Cerebellar nuclear complex (tissue), 1 donor: ENCODE results near the gene HTATIP2.
"Not testable (repeated sequence)": the region's sequence is repeated elsewhere in the genome, so short reads cannot be mapped to it uniquely, and the experiment has no call there.

Experiments
- DNase-seq, 2 experiments: peaks; one replicate each; lab custom pipeline; 2025; lab: John Stamatoyannopoulos, UW

Gene HTATIP2

DNA sequence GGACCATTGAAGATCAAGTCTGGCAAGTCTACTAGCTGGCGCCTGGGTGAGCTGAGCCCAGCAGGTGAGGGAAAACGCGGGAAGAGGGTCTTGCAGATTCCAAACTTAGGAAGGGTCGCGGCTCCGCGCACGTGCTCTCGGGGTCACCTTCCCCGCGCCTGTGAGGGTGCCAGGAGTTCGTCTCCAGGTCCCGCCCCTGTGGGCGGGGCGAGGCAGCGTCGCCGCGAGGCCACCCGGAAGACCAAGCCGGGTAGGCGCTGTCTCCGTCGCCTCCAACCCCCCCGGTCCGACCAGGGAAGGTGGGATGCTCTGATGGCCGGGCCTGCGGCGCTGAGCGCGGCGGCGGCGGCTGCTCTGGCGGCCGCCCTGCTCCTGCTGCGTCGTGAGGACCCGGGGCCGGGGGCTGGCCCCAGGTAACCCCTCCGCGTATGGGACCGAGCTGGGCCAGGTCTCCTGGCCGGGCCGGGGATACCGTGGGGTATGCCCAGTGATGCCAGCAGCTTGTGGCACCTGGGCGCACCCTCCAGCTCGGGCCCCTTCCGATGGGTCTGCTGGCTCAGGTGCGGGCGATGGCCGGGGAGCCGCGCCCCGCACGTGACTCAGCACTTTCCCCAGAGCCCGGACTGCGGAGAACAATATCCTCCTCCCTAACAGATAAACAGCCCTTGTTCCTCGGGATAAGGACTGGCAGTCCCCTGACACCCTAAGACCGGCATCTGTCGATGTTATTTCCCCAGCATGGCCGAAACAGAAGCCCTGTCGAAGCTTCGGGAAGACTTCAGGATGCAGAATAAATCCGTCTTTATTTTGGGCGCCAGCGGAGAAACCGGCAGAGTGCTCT lies at the start of gene HTATIP2:
Gene HTATIP2 (plus strand): TSS at position 215 of the 841 bp plus-strand sequence. CDS start 524 bp downstream, at position 739.
- DNase-seq = no peak

GRCh38 chr11:20315800-20316199 lies 47.7 kb upstream of the HTATIP2 start:
- DNase-seq = no peak

DNA sequence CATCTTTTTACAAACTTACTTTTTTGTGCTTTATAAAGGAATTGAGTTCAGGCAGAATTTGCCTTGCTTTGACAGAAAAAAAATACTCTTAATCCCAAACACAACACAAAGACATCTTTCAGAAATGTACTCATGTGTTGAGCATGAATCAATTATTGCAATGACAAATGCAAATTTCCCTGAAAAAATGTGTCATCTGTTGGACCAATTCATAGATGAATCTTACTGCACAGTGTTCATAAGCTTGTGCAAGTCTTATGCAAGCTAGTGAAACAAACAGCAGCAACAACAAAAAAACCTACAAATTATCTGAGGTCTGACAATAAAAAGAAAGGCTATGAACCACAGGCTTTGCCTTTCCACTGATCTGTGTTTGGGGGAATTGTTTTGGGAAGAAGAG lies 42.3 kb upstream of the HTATIP2 start:
- DNase-seq = no peak

- no peak for DNase-seq
Observed at GRCh38 chr11:20327377-20327935, 36.1 kb upstream of the HTATIP2 start.

GRCh38 chr11:20336056-20336455 lies 27.5 kb upstream of the HTATIP2 start:
- no peak for DNase-seq

- DNase-seq = no peak
Observed at GRCh38 chr11:20337526-20338154, 25.9 kb upstream of the HTATIP2 start.

DNA sequence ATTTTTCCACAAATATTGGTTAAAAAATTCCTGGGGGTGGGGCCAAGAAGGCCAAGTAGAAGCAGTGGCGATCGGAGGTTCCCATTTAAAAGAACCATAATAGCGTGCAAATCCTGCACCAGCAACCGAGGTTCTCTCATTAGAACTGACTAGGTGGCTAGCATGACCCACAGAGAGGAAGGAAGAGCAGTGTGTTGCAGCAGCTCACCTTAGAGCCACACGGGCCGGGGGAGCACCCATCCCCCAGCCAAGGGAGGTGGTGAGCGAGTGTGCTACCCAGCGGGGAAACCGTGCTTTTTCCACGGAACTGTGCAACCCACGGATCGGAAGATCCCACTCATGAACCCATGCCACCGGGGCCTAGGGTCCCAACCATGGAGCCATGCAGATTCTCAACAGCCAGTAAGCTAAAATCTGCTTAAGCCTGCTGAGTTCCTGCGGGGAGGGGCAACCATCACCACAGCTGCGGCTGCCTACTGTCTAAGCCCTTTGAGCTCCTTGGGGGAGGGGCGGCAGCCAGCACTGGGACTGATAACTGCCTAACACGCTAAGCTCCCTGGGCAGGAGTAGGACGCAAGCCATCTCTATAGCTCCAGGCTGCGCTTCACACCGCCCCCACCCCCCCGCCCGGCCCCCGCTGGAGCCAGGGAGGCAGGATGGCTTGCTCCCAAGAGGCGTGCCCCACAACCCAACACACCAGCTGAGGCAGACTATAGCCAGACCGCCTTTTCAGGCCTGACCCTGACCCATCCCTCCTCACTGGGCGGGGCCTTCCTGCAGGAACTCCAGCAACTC lies 21.0 kb upstream of the HTATIP2 start:
- DNase-seq = no peak

- no peak for DNase-seq
Observed at GRCh38 chr11:20351136-20351535, 12.4 kb upstream of the HTATIP2 start.

DNA sequence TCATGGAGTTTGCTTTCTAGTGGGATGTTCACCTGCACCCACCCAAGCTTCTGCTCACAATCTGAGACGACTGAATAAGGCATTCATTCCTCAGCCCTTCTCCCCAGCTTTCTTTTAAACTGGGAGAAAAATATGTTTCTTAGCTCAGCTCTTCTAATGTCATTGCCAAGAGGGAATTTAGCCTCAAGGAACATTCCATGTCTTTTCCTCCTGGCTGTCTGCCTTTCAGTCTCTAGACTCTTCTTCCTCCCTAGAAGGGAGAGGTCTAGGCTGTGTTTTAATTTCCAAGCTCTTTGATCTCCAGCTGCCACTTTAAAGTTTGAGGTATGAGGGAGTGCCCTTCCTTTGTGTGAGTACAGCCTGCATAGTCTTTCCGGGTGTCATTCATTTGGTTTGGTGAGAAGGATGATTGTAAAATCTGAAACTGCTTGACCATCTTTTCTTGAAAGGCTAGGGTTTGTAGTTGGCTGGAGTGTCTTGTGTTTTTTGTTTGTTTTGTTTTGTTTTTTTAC lies 11.7 kb upstream of the HTATIP2 start:
- DNase-seq = no peak

DNA sequence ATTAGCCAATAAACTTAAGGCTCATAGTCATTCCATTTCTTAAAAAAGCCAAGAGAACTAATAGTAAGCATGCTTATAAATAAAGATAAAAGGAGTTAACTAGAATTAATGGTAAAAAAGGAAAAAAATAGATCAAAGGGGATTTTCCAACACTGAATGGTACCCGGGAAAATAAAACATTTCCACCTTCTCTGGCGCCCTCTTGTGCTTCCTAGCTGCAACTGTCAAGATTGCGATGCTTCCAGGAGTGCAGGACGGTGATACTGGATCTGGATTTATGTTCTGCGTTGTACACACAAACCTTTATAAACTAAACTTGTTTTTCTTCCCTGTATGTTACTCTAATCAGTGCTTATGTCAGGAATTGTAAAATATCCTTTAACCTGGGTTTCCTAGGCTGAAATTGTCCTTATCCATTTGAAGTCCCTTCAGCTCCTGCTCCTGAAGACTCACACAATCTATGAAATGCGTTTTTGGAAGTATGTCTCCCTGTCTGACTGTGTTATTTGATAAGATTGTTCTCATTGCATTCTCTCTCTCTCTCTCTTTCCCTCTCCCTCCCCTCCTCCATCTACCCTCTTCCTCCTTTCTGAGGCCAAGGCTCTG lies 9.6 kb upstream of the HTATIP2 start:
- DNase-seq = no peak

DNA sequence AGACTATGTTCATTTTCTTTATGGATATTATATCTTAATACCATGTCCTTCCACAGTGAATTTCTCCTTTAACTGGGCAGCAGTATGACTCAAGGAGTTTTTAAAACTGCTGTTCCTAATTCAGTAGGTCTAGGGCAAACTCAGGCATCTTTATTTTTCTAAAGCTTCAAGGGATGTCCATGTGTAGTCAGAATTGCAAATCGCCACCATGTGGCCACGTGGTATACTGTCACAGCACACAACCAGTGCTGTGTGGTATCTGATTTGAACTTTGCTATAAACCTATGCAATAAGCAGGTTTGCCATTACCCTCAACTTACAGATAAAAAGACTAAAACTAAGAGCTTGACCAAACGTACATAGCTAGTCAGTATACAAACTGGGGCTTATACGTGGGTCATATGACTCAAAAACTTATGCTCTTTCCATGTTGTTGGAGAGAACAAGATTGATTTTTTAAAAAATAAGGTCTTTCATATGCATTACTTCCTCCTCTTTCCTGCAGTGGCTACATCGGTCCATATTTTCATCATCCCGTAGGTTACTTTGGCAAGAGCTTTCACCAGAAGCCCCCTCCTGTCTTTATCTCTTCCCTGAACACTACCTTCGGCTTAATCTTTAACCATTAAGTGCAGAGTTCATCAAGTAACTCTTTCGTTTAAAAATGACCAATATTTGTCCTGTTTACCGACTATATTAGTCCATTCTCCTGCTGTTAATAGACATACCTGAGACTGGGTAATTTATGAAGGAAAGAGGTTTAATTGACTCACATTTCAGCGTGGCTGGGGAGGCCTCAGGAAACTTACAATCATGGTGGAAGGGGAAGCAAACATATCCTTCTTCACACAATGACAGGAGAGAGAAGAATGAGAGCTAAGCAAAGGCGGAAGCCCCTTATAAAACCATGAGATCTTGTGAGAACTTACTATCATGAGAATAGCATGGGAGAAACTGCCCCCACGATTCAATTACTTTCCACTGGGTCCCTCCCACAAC lies 8.0 kb upstream of the HTATIP2 start:
- DNase-seq = no peak

- no peak for DNase-seq
Observed at GRCh38 chr11:20357150-20357549, 6.4 kb upstream of the HTATIP2 start.

DNA sequence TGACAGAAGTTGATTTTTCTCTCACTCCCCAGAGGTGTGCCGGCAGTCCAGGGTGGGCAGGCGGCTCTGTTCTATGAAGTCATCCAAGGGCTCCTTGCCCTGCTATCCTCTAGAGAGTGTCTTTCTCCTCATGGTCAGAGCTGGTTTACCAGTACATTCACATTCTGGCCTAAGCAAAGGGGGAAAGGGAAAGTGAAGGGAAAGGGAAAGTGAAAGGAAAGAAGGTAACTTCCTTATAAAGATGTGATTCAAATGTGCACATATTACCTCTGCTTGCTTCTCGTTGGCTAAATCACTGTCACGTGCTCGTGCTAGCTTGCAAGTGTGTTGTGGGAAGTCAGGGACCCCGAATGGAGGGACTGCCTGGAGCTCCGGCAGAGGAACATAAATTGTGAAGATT lies 2.9 kb upstream of the HTATIP2 start:
- no peak for DNase-seq

GRCh38 chr11:20362481-20362880 lies 1.0 kb upstream of the HTATIP2 start:
- DNase-seq = no peak

DNA sequence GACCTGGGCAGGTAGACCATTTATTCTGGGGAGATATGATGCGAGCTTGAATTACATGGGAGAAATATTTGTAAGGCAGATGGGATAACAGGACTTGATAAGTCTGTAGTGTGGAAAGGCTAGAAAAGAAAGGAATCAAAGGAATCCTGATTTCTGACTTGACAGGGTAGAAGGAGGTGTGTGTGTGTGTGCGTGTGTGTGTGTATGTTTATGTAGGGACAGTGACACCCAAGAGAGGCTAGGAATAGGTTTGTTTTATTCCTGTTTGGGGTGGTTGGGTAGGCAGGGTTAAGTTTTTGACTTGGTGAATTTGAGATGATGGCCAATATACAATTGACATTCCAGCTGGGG lies 390 bp upstream of the HTATIP2 start:
- DNase-seq = no peak

GRCh38 chr11:20364341-20364792 lies 853 bp downstream of the HTATIP2 start:
- DNase-seq = no peak

DNA sequence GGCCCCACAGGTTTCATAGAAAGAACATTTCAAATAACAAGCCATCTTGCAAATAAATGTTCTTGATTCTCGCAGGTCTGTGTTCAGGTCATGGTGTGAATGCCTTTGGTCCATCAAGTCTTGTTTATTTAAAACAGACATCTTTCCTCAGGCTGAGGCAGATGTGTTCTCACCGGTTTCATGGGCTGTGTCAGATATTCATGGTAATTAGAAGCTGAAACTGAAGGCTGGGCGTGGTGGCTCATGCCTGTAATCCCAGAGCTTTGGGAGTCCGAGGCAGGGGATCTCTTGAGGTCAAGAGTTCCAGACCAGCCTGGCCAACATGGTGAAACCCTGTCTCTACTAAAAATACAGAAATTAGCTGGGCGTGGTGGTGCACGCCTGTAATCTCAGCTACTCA lies 2.0 kb downstream of the HTATIP2 start:
- not testable (repeated sequence) for DNase-seq

DNA sequence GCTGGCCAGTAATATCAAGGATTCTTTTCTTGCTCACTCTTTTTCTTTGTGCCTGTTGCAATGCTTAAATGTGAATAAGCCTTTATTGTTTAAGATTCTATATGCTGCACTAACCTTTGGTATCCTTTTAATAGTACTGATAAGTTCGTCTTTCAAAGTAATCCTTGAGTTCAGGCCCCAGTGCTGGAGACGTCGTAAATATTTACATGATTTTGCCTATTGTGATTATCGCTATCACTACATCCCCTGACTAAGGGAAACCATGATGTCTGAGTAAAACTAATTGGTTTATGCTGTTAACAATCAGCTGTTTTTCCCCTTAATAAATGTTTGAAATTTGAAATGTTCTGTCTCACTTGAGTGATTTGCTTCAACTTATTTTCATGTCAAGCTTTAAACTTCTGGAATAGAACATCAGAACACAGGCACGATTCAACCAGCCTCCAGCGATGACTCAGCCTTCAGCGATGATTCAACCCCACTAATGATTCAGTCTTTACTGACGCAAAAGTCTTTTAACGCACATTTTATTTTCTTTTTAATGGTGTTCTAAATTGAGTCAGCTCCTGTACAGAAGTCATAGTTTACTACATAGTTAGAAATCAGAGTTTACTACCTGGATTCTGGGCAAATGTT lies 3.9 kb downstream of the HTATIP2 start:
- DNase-seq = no peak

GRCh38 chr11:20368438-20368837 lies 4.9 kb downstream of the HTATIP2 start:
- DNase-seq = no peak

GRCh38 chr11:20369826-20370225 lies 6.3 kb downstream of the HTATIP2 start:
- DNase-seq = no peak
